Testis (tissue), 3 donors: ENCODE data around the gene NCOA4. TPM values are rescaled to one million over a fixed set of nuclear protein-coding genes. Genes with fewer than 3 reads are reported as not detected.

Source experiments
- DNase-seq: peaks from one replicate; pipeline ENCODE4 v3.0.0-alpha.2; 2019
- H3K27ac ChIP-seq, 2 donors: fragments of 200-600 bp; sonication (generic); one replicate each; pipeline ENCODE4 v1.5.1; 2019
- H3K27me3 ChIP-seq: fragments of 200-600 bp; sonication (generic); one replicate; pipeline ENCODE4 v1.5.1; 2019
- H3K36me3 ChIP-seq: fragments of 200-600 bp; sonication (generic); one replicate; pipeline ENCODE4 v1.5.1; 2017; ENCODE audit warnings: low read depth; ENCODE audit errors: missing control alignments
- H3K4me1 ChIP-seq: fragments of 200-600 bp; sonication (generic); one replicate; pipeline ENCODE4 v1.5.1; 2019
- H3K4me3 ChIP-seq, 2 donors: fragments of 200-600 bp; sonication (generic); one replicate each; pipeline ENCODE4 v1.5.1; 2017 to 2019
- H3K9me3 ChIP-seq: fragments of 200-600 bp; sonication (generic); one replicate; pipeline ENCODE4 v1.5.1; 2017
- POLR2A ChIP-seq: fragments of 450-650 bp; IDR thresholded peaks from one replicate; pipeline ENCODE4 v1.6.1; 2017; ENCODE audit warnings: antibody characterized with exemption, mild to moderate bottlenecking, moderate library complexity
- WGBS, 2 donors: methylation state at CpG; one replicate each; pipeline ENCODE4 v1.1.5; 2018; 5-methylcytosine and 5-hydroxymethylcytosine counted together
- intact Hi-C: fragments of 100-400 bp; cut with DNase I; formaldehyde crosslinking; loops from one replicate; pipeline ENCODE4 v1.15.1; 2023; ENCODE audit warnings: low total_unique reads
- polyA plus RNA-seq: library from polyadenylated mRNA; stranded (reverse); fragments of 350-450 nt; fragmentation: Illumina TruSeq; extraction: RNeasy Lipid Tissue Mini Kit (QIAGEN cat#74804); gene quantifications from one replicate; pipeline ENCODE4 v1.2.3, GENCODE V29; 2014; ENCODE audit warnings: low read depth, low replicate concordance; ENCODE audit not compliant: insufficient read depth
- total RNA-seq, 2 donors: library from RNA; depleted of rRNA; stranded (reverse); fragments of >200 nt; gene quantifications; one replicate each; pipeline ENCODE4 v1.2.3, GENCODE V29; 2016
- TF ChIP-seq, protein P1 (sequence below), 3 experiments: fragments of 450-650 bp in 2 of 3; fragments of 200-600 bp in 1 of 3; sonication (generic) in 1 of 3; IDR thresholded peaks; one replicate each; pipeline ENCODE4 v1.5.1; 2016 to 2019; ENCODE audit warnings: antibody characterized with exemption in 3 of 3, mild to moderate bottlenecking in 2 of 3, moderate library complexity in 1 of 3

The NCOA4 gene
- total and polyA plus RNA-seq, 3 donors from 2014 or later, result 64.4 to 90.8 (median 76.0) TPM

DNA sequence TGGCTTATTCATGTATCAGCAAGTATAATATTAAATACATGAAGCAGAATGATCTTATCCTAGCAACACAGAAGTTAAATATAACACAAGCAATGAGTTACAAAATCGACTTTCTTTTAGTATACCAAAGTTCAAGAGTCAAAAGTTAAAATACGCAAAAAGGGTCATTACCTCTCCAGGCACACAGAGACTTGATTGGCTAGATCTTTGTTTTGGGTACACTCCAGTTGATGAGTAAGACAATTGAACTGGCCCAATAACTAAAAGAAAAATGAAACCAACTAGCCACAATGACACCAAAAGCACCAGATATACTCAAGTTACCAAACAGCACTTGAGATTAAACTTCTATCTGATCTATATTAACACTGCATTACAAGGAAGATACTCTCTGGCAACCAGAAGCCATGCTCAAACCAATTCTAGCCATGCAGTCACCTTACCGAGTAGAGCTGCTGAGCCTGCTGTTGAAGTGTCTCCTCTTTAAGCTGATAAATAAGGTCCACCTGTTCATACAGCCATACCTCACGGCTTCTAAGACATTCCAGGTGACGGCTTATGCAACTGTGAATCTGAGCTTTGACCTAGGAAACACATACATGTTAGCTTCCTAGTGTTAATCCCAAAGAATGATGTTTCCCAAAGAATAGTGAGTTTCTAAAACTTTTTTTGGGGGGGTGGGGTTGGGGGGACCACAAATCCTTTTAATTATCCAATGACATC is 15.6 kb downstream of the NCOA4 start:
- intact Hi-C loops, result no loop called here
- Histone ChIP-seq H3K27me3 (no peaks in the 10 kb centered on the region), H3K4me3 (no peak overlapping the region), H3K9me3 (no peaks in the 10 kb centered on the region), H3K4me1 (peaks cover 10% of the 10 kb centered on the region), H3K27ac (no peak overlapping the region), H3K36me3 (no peaks in the 10 kb centered on the region)
- no peak for DNase-seq
- 94 to 97% methylated on average over 5 of the region's 5 CpGs for WGBS, 2 donors
- TF ChIP-seq, protein P1, sequence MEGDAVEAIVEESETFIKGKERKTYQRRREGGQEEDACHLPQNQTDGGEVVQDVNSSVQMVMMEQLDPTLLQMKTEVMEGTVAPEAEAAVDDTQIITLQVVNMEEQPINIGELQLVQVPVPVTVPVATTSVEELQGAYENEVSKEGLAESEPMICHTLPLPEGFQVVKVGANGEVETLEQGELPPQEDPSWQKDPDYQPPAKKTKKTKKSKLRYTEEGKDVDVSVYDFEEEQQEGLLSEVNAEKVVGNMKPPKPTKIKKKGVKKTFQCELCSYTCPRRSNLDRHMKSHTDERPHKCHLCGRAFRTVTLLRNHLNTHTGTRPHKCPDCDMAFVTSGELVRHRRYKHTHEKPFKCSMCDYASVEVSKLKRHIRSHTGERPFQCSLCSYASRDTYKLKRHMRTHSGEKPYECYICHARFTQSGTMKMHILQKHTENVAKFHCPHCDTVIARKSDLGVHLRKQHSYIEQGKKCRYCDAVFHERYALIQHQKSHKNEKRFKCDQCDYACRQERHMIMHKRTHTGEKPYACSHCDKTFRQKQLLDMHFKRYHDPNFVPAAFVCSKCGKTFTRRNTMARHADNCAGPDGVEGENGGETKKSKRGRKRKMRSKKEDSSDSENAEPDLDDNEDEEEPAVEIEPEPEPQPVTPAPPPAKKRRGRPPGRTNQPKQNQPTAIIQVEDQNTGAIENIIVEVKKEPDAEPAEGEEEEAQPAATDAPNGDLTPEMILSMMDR (IDR thresholded peaks at IDR 0.05), result no peak

DNA sequence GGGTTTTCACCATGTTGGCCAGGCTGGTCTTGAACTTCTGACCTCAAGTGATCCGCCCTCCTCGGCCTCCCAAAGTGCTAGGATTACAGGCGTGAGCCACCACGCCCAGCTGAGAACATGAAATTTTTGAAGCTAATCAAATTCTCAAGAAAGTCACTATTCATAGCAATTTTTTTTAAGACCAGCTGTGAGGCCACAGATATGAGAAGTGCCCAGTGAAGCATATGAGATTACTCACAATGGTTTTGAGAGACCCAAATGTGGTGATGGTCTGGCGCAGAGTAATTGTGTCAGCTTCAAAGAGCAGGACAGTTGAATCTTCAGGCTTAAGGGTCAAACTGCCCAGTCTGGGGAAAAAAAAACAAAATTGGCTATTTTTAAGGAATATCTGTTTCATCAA is 16.2 kb downstream of the NCOA4 start:
- no peaks in the 10 kb centered on the region for H3K36me3 ChIP-seq
- intact Hi-C loops, result no loop called here
- WGBS, 2 donors, result 95 to 98% methylated on average over 5 of the region's 5 CpGs
- peaks cover 4% of the 10 kb centered on the region for H3K4me1 ChIP-seq
- H3K27me3 ChIP-seq, result no peaks in the 10 kb centered on the region
- DNase-seq, result no peak
- H3K4me3 ChIP-seq, result no peak overlapping the region
- H3K9me3 ChIP-seq, result no peaks in the 10 kb centered on the region
- no peak for TF ChIP-seq POLR2A
- TF ChIP-seq, protein P1 (IDR thresholded peaks at IDR 0.05), result no peak
- no peak overlapping the region for H3K27ac ChIP-seq

DNA sequence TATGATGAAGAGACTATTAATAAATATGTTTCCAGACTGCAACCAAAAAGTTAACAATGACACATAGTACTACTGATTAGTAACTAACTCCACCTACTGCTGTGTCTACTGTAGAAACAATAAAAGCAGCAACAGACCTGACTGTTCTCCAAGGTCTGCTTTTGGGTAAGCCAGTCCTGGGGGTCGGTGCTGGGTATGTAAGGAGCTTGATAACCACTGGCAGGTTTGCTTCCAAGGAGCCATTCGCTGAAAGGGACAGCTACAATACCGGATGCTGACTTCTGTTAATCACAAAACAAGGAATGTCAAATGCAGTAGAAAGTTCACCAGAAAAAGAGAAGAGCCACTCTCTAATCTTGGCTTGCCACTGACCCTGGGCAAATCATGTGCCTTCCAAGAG is 17.7 kb downstream of the NCOA4 start:
- H3K27ac ChIP-seq, result no peak overlapping the region
- no peaks in the 10 kb centered on the region for H3K36me3 ChIP-seq
- no peak overlapping the region for H3K4me3 ChIP-seq
- no peak for DNase-seq
- H3K27me3 ChIP-seq, result no peaks in the 10 kb centered on the region
- H3K4me1 ChIP-seq, result no peaks in the 10 kb centered on the region
- no peak for TF ChIP-seq POLR2A
- TF ChIP-seq, protein P1 (IDR thresholded peaks at IDR 0.05), result no peak
- intact Hi-C loops, result no loop called here
- 81 to 84% methylated on average over 3 of the region's 3 CpGs for WGBS, 2 donors
- no peaks in the 10 kb centered on the region for H3K9me3 ChIP-seq

DNA sequence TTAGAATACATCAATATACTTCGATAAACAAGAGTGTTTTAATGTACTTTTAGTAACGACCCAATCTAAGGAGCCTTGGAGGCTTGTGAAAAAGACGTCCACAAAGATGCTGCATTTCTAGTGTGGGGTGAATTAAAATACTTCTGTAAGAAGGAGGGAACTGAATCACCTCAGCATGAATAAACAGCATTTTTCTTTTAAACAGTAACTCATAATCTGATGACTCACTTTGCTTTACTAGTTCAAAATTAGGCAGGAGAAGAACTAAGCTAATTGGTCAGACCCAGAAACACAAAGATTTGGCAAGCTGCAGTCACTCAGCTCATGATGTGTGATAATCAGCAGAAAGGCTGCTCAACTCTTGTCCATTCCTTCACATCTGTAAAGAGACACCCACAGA is 24.2 kb downstream of the NCOA4 start:
- no peak overlapping the region for H3K4me3 ChIP-seq
- WGBS, 2 donors, result 74 to 84% methylated on average over 3 of the region's 3 CpGs
- DNase-seq, result no peak
- TF ChIP-seq POLR2A, result no peak
- TF ChIP-seq, protein P1 (IDR thresholded peaks at IDR 0.05), result no peak
- no peak overlapping the region for H3K27ac ChIP-seq
- intact Hi-C loops, result no loop called here
- no peaks in the 10 kb centered on the region for H3K36me3 ChIP-seq
- H3K9me3 ChIP-seq, result no peaks in the 10 kb centered on the region
- no peaks in the 10 kb centered on the region for H3K4me1 ChIP-seq
- no peaks in the 10 kb centered on the region for H3K27me3 ChIP-seq

DNA sequence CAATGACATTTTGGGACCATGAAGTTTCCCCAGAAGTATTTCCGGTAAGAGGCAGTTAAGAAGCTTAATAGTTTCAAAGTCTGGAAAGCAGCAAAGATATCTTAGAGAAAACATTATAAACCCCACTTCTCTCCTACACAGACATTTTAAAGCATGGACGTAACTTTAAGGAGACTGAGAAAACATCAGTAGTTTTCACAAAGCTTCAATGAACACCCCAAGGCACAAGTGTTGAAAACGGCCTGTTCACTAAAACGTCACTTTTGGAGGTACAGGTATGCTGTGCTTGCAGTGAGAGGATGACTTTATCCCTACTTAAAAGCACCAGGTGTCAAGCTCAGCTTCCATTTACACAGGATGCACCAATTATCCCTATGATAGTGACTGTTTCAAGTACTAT is 25.0 kb downstream of the NCOA4 start:
- TF ChIP-seq POLR2A, result no peak
- TF ChIP-seq, protein P1 (IDR thresholded peaks at IDR 0.05), result no peak
- no peak for DNase-seq
- Histone ChIP-seq H3K27ac (no peak overlapping the region), H3K36me3 (no peaks in the 10 kb centered on the region), H3K4me3 (no peak overlapping the region), H3K27me3 (no peaks in the 10 kb centered on the region), H3K4me1 (no peaks in the 10 kb centered on the region), H3K9me3 (no peaks in the 10 kb centered on the region)
- 79 to 80% methylated on average over 4 of the region's 4 CpGs for WGBS, 2 donors
- intact Hi-C loops, result no loop called here
